NT2/D1 (cell line): ENCODE results near the gene TLK2.

ENCODE experiments used
- SUZ12 ChIP-seq: IDR thresholded peaks from 2 replicates; pipeline ENCODE4 v1.6.1; 2011; ENCODE audit not compliant: insufficient read length, insufficient read depth; ENCODE audit errors: extremely low read depth
- ZNF274 ChIP-seq: IDR thresholded peaks from 2 replicates; pipeline ENCODE4 v1.6.1; 2011; ENCODE audit warnings: mild to moderate bottlenecking, low read depth, low read length

DNA sequence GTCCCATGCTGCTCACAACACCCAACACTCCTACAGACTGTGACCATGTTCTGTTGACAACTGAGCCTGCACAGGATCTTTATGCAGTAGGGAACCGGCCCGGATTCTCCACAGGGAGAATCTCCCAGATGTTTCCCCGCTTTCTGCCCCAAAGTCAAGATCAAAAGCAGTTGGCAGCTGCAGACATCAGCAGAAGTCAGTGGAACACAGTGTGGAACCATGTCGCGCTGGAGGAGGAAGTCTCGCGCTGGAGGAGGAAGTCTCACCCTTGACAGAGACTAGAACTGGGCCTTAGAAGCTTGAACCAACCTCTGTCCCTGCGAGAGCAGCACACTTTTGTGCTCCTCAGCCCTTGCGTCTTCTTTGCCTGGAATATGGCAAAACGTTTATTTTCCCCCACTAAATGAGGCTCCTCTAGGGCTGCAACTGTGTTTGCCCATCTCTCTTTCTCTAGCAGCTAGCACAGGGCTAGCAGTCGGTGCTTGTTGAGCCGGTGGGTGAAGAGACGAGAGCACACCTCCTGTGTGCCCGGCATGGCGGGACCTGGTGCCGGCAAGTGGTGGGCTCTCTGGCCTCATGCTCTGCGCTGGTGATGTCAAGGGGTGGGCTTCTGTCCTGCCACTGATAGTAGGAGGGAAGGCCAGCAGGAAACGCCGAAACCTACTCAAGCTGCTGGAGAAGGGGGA is 146.7 kb downstream of the TLK2 start:
- TF ChIP-seq ZNF274 (no peak), SUZ12 (no peak)
